Measurements from ENCODE around the gene ABI1. TPM values are rescaled to one million over a fixed set of nuclear protein-coding genes. Genes with fewer than 3 reads are reported as not detected.

Gene ABI1
- total RNA-seq, 1 experiment from 2014 or later, result 25.2 TPM

GRCh38 chr10:26863351-26864076, 2.8 kb upstream of the ABI1 start:
- ATAC-seq (no peak), DNase-seq (no peak)
- Histone ChIP-seq H2AFZ (ENCODE audit: low read length) (0 out of 2 replicates have a peak overlapping the region, but pooled peaks have one; percentile 12), H3K27me3 (ENCODE audit: low read length) (no peaks in the 10 kb centered on the region), H3K9me3 (ENCODE audit: low read length) (no peaks in the 10 kb centered on the region), H3K4me2 (ENCODE audit: low read length) (no peak overlapping the region), H3K79me2 (ENCODE audit: low read length) (peaks cover 14% of the 10 kb centered on the region), H3K9ac (ENCODE audit: low read length) (no peak overlapping the region), H3K36me3 (ENCODE audit: low read depth, low read length) (no peaks in the 10 kb centered on the region), H3K9me2 (replicated peaks; ENCODE audit: low read length) (no peaks in the 10 kb centered on the region), H3F3A (ENCODE audit: low read length, unreplicated experiment) (no peaks in the 10 kb centered on the region), H3K27ac (ENCODE audit: low read length) (no peak overlapping the region), H3K4me3 (ENCODE audit: low read length) (no peak overlapping the region), H3K4me1 (ENCODE audit: insufficient read depth, low read length) (peaks cover 8% of the 10 kb centered on the region), H4K20me1 (ENCODE audit: low read length) (0 out of 2 replicates have a peak, but pooled peaks cover 12% of the 10 kb centered on the region)
- TF ChIP-seq EZH2 (IDR thresholded peaks at IDR 0.05; ENCODE audit: low read length, unreplicated experiment) (no peak), CTCF (conservative IDR thresholded peaks at IDR 0.05; ENCODE audit: low read depth, low read length) (no peak), EZH2phosphoT487 (IDR thresholded peaks at IDR 0.05; ENCODE audit: borderline replicate concordance, low read length) (no peak)
- intact Hi-C loops (cut with micrococcal nuclease), result no loop called here
- ChIA-PET CTCF (no interaction called here), POLR2A (ENCODE audit: unreplicated experiment) (no interaction called here)
- BruUV-seq (replicated peaks), result no TSS peak

GRCh38 chr10:26861205-26861998, 644 bp upstream of the ABI1 start:
- H3K27ac ChIP-seq (ENCODE audit: low read length), result no peak overlapping the region
- POLR2A ChIA-PET (ENCODE audit: unreplicated experiment), result no interaction called here

More at GRCh38 chr10:26861205-26861998, 644 bp upstream of the ABI1 start:
- no peaks in the 10 kb centered on the region for H3K27me3 ChIP-seq (ENCODE audit: low read length)
- H3K9me3 ChIP-seq (ENCODE audit: low read length), result no peaks in the 10 kb centered on the region
- no peaks in the 10 kb centered on the region for H3F3A ChIP-seq (ENCODE audit: low read length, unreplicated experiment)
- no TSS peak for BruUV-seq (replicated peaks)
- H3K4me2 ChIP-seq (ENCODE audit: low read length), result peak overlapping the region; percentile 86
- intact Hi-C loops (cut with micrococcal nuclease), result loop anchor here (1.0 to 2.0 kb wide), 2 partner anchors 21 to 135 kb away; no protein-coding TSS in a partner anchor
- TF ChIP-seq CTCF (conservative IDR thresholded peaks at IDR 0.05; ENCODE audit: low read depth, low read length) (peak; percentile 45), EZH2phosphoT487 (IDR thresholded peaks at IDR 0.05; ENCODE audit: borderline replicate concordance, low read length) (no peak)
- no peaks in the 10 kb centered on the region for H3K36me3 ChIP-seq (ENCODE audit: low read depth, low read length)
- H3K9me2 ChIP-seq (replicated peaks; ENCODE audit: low read length), result no peaks in the 10 kb centered on the region
- CTCF ChIA-PET, result interaction anchor here (0.8 kb wide), 1 partner anchor 135 kb away, joined by 3 read pairs; no protein-coding TSS in a partner anchor
- ATAC-seq (no peak), DNase-seq (no peak)
- H3K4me3 ChIP-seq (ENCODE audit: low read length), result peak overlapping the region; percentile 67
- H3K4me1 ChIP-seq (ENCODE audit: insufficient read depth, low read length), result peaks cover 15% of the 10 kb centered on the region
- H2AFZ ChIP-seq (ENCODE audit: low read length), result peak overlapping the region; percentile 95
- H3K79me2 ChIP-seq (ENCODE audit: low read length), result peaks cover 35% of the 10 kb centered on the region
- H4K20me1 ChIP-seq (ENCODE audit: low read length), result 0 out of 2 replicates have a peak, but pooled peaks cover 20% of the 10 kb centered on the region
- peak overlapping the region; percentile 37; the same call in 1 of the 2 replicates for H3K9ac ChIP-seq (ENCODE audit: low read length)

Data from PC-3 (cell line).